Stimulated activated CD4-positive, alpha-beta T cell treated with anti-CD3 and anti-CD28 coated beads, Interleukin-15, amount 100 ng/mL, for 48 hours (primary cell): ENCODE data around the gene RNU1-4.
"Not testable (repeated sequence)": the region's sequence is repeated elsewhere in the genome, so short reads cannot be mapped to it uniquely, and the experiment has no call there.

ENCODE experiments used
- DNase-seq, 2 donors: peaks; one replicate each; pipeline ENCODE4 v3.0.0-alpha.2; 2020; ENCODE audit warnings: low read depth in 2 of 2

RNU1-4 gene

GRCh38 chr1:16708704-16709103 is 31.6 kb upstream of the RNU1-4 start:
- not testable (repeated sequence) for DNase-seq

- not testable (repeated sequence) for DNase-seq
Observed at GRCh38 chr1:16709659-16710087, 30.6 kb upstream of the RNU1-4 start.

- not testable (repeated sequence) for DNase-seq
Observed at GRCh38 chr1:16710618-16711017, 29.7 kb upstream of the RNU1-4 start.

GRCh38 chr1:16712131-16712530 is 28.2 kb upstream of the RNU1-4 start:
- not testable (repeated sequence) for DNase-seq

GRCh38 chr1:16712582-16712981 is 27.7 kb upstream of the RNU1-4 start:
- DNase-seq = not testable (repeated sequence)

- DNase-seq = not testable (repeated sequence)
Observed at GRCh38 chr1:16712984-16713383, 27.3 kb upstream of the RNU1-4 start.

GRCh38 chr1:16713480-16713879 is 26.8 kb upstream of the RNU1-4 start:
- not testable (repeated sequence) for DNase-seq

GRCh38 chr1:16716691-16717335 is 23.5 kb upstream of the RNU1-4 start:
- DNase-seq = no peak

GRCh38 chr1:16717336-16718098 is 22.8 kb upstream of the RNU1-4 start:
- DNase-seq = no peak

GRCh38 chr1:16718099-16718907 is 22.0 kb upstream of the RNU1-4 start:
- DNase-seq = not testable (repeated sequence)

- DNase-seq = no peak
Observed at GRCh38 chr1:16718908-16719533, 21.3 kb upstream of the RNU1-4 start.

- DNase-seq = no peak
Observed at GRCh38 chr1:16719571-16720350, 20.6 kb upstream of the RNU1-4 start.

GRCh38 chr1:16720351-16721223 is 19.7 kb upstream of the RNU1-4 start:
- no peak for DNase-seq

- DNase-seq = no peak
Observed at GRCh38 chr1:16721871-16722641, 18.3 kb upstream of the RNU1-4 start.

- no peak for DNase-seq
Observed at GRCh38 chr1:16724718-16725438, 15.4 kb upstream of the RNU1-4 start.

- DNase-seq = not testable (repeated sequence)
Observed at GRCh38 chr1:16725439-16726245, 14.7 kb upstream of the RNU1-4 start.

- peak; percentile 54 to 65 for DNase-seq
Observed at GRCh38 chr1:16727190-16728111, 12.9 kb upstream of the RNU1-4 start.
